Measurements from ENCODE around the gene MILR1. TPM values are rescaled to one million over a fixed set of nuclear protein-coding genes. Genes with fewer than 3 reads are reported as not detected.

MILR1 gene
- total and polyA plus RNA-seq, 2 experiments from 2014 or later: 0.47 TPM

- Histone ChIP-seq H3K4me2 (no peak overlapping the region), H2AFZ (no peak overlapping the region), H3K36me3 (replicated peaks; ENCODE audit: insufficient read depth, low read depth) (no peaks in the 10 kb centered on the region), H4K20me1 (ENCODE audit: insufficient read depth, poor library complexity, severe bottlenecking) (no peaks in the 10 kb centered on the region), H3K9me2 (replicated peaks; ENCODE audit: insufficient read depth) (no peaks in the 10 kb centered on the region), H3K27ac (no peak overlapping the region), H3K9me3 (ENCODE audit: low read depth) (no peaks in the 10 kb centered on the region), H3K79me2 (no peaks in the 10 kb centered on the region), H3K4me1 (ENCODE audit: insufficient read depth) (no peaks in the 10 kb centered on the region), H3K27me3 (no peaks in the 10 kb centered on the region), H3K4me3 (no peak overlapping the region)
- no peak for DNase-seq (ENCODE audit: low spot score)
- TF ChIP-seq EZH2 (IDR thresholded peaks at IDR 0.05; ENCODE audit: borderline replicate concordance) (no peak), EZH2phosphoT487 (IDR thresholded peaks at IDR 0.05; ENCODE audit: low read depth, severe bottlenecking, unreplicated experiment) (no peak), CTCF (IDR thresholded peaks at IDR 0.05; ENCODE audit: poor library complexity) (no peak)
- 100% methylated on average over 1 of the region's 1 CpG for WGBS (ENCODE audit: low lambda C conversion rate, missing lambda C conversion rate)
Observed at GRCh38 chr17:64447526-64447925, 1.4 kb upstream of the MILR1 start.

- Histone ChIP-seq H3K36me3 (replicated peaks; ENCODE audit: insufficient read depth, low read depth) (no peaks in the 10 kb centered on the region), H3K4me1 (ENCODE audit: insufficient read depth) (no peaks in the 10 kb centered on the region), H3K27me3 (no peaks in the 10 kb centered on the region), H3K79me2 (no peaks in the 10 kb centered on the region), H3K4me3 (no peak overlapping the region), H2AFZ (no peak overlapping the region), H3K9me2 (replicated peaks; ENCODE audit: insufficient read depth) (no peaks in the 10 kb centered on the region), H4K20me1 (ENCODE audit: insufficient read depth, poor library complexity, severe bottlenecking) (no peaks in the 10 kb centered on the region), H3K27ac (no peak overlapping the region), H3K9me3 (ENCODE audit: low read depth) (no peaks in the 10 kb centered on the region), H3K4me2 (no peak overlapping the region)
- no peak for DNase-seq (ENCODE audit: low spot score)
- 90% methylated on average over 3 of the region's 3 CpGs for WGBS (ENCODE audit: low lambda C conversion rate, missing lambda C conversion rate)
- TF ChIP-seq CTCF (IDR thresholded peaks at IDR 0.05; ENCODE audit: poor library complexity) (no peak), EZH2phosphoT487 (IDR thresholded peaks at IDR 0.05; ENCODE audit: low read depth, severe bottlenecking, unreplicated experiment) (no peak), EZH2 (IDR thresholded peaks at IDR 0.05; ENCODE audit: borderline replicate concordance) (no peak)
Observed at GRCh38 chr17:64449545-64449944, 630 bp downstream of the MILR1 start.

GRCh38 chr17:64455993-64456885, 7.3 kb downstream of the MILR1 start:
- 88% methylated on average over 8 of the region's 8 CpGs for WGBS (ENCODE audit: low lambda C conversion rate, missing lambda C conversion rate)
- H3K4me1 ChIP-seq (ENCODE audit: insufficient read depth): no peaks in the 10 kb centered on the region
- H3K9me3 ChIP-seq (ENCODE audit: low read depth): no peaks in the 10 kb centered on the region
- H2AFZ ChIP-seq: no peak overlapping the region
- no peaks in the 10 kb centered on the region for H3K9me2 ChIP-seq (replicated peaks; ENCODE audit: insufficient read depth)
- H3K4me2 ChIP-seq: no peak overlapping the region
- no peaks in the 10 kb centered on the region for H3K36me3 ChIP-seq (replicated peaks; ENCODE audit: insufficient read depth, low read depth)
- no peak for DNase-seq (ENCODE audit: low spot score)
- H3K79me2 ChIP-seq: no peaks in the 10 kb centered on the region
- no peak for TF ChIP-seq CTCF (IDR thresholded peaks at IDR 0.05; ENCODE audit: poor library complexity)
- no peak overlapping the region for H3K27ac ChIP-seq
- no peak overlapping the region for H3K4me3 ChIP-seq
- H3K27me3 ChIP-seq: no peaks in the 10 kb centered on the region
- no peaks in the 10 kb centered on the region for H4K20me1 ChIP-seq (ENCODE audit: insufficient read depth, poor library complexity, severe bottlenecking)
